Epithelial cell of esophagus (primary cell): ENCODE results near the gene THPO.
A peak's percentile ranks its signal among the peaks of the same experiment; 100 is the strongest.

Experiments used
- DNase-seq: peaks from one replicate; pipeline ENCODE4 v3.0.0; 2010; ENCODE audit warnings: low read depth
- H3K4me3 ChIP-seq: 2 replicates; pipeline ENCODE4 v1.5.1; 2011; ENCODE audit warnings: mild to moderate bottlenecking, low read length, control low read depth
- CTCF ChIP-seq: IDR thresholded peaks from 2 replicates; pipeline ENCODE4 v1.5.1; 2011; ENCODE audit warnings: low read depth, mild to moderate bottlenecking, low read length, control low read depth, inconsistent platforms; ENCODE audit not compliant: insufficient read depth; ENCODE audit errors: missing control alignments

The THPO gene

GRCh38 chr3:184414418-184415202 is 36.6 kb upstream of the THPO start:
- TF ChIP-seq CTCF = no peak
- H3K4me3 ChIP-seq = no peak overlapping the region
- no peak for DNase-seq

- H3K4me3 ChIP-seq = no peak overlapping the region
- DNase-seq = no peak
- no peak for TF ChIP-seq CTCF
These were observed 32.0 kb upstream of the THPO start for GRCh38 chr3:184409946-184410500.

GRCh38 chr3:184409331-184409926 is 31.4 kb upstream of the THPO start:
- TF ChIP-seq CTCF = no peak
- DNase-seq = no peak
- H3K4me3 ChIP-seq = no peak overlapping the region

- no peak for TF ChIP-seq CTCF
- DNase-seq = no peak
- no peak overlapping the region for H3K4me3 ChIP-seq
These were observed 27.3 kb upstream of the THPO start for GRCh38 chr3:184405075-184406030.

GRCh38 chr3:184399410-184399809 is 21.4 kb upstream of the THPO start:
- no peak overlapping the region for H3K4me3 ChIP-seq
- peak; percentile 44 for DNase-seq
- TF ChIP-seq CTCF = no peak

- no peak for TF ChIP-seq CTCF
- no peak overlapping the region for H3K4me3 ChIP-seq
- no peak for DNase-seq
These were observed 17.3 kb upstream of the THPO start for GRCh38 chr3:184395320-184395660.
